ENCODE results near the gene TELO2. TPM values are rescaled to one million over a fixed set of nuclear protein-coding genes. Genes with fewer than 3 reads are reported as not detected.

Gene TELO2
- total RNA-seq, 4 donors from 2014 or later: 37.1 to 84.6 (median 45.3) TPM

GRCh38 chr16:1453316-1453715 is 39.8 kb upstream of the TELO2 start:
- no peaks in the 10 kb centered on the region for H3K4me1 ChIP-seq
- no peak overlapping the region for H3K4me3 ChIP-seq
- no peak for TF ChIP-seq EP300 (IDR thresholded peaks at IDR 0.05)
- TF ChIP-seq POLR2A (IDR thresholded peaks at IDR 0.05): no peak
- TF ChIP-seq, protein P1, sequence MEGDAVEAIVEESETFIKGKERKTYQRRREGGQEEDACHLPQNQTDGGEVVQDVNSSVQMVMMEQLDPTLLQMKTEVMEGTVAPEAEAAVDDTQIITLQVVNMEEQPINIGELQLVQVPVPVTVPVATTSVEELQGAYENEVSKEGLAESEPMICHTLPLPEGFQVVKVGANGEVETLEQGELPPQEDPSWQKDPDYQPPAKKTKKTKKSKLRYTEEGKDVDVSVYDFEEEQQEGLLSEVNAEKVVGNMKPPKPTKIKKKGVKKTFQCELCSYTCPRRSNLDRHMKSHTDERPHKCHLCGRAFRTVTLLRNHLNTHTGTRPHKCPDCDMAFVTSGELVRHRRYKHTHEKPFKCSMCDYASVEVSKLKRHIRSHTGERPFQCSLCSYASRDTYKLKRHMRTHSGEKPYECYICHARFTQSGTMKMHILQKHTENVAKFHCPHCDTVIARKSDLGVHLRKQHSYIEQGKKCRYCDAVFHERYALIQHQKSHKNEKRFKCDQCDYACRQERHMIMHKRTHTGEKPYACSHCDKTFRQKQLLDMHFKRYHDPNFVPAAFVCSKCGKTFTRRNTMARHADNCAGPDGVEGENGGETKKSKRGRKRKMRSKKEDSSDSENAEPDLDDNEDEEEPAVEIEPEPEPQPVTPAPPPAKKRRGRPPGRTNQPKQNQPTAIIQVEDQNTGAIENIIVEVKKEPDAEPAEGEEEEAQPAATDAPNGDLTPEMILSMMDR (IDR thresholded peaks at IDR 0.05): no peak
- peaks cover 0 to 100% (median 30%) of the 10 kb centered on the region in 3 donors for H3K36me3 ChIP-seq
- H3K27me3 ChIP-seq: no peaks in the 10 kb centered on the region
- H3K9me3 ChIP-seq: no peaks in the 10 kb centered on the region
- WGBS, 2 donors: 92 to 96% methylated on average over 15 to 19 of the region's 19 CpGs
- no peak overlapping the region for H3K27ac ChIP-seq
- DNase-seq (ENCODE audit: low spot score in 2 of 2): no peak

DNA sequence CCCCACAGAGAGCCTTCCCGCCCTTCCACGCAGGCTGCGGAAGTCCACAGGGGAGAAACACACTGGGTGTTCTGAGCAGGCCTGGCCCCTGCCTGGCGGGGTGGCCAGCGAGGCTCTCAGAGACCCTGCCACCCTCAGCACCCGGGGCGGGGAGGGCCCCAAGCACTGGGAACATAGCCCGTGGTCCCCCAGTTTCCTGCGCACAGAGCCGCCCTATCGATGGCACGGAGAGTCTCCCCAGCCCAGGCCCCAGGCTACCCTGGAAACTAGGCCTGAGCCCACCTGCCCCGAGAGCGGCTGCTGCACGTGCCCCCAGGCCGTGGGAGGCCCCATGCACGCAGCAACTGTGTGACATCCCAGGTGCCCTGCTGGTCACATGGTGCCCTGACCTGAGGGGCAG is 38.6 kb upstream of the TELO2 start:
- H3K9me3 ChIP-seq: no peaks in the 10 kb centered on the region
- DNase-seq (ENCODE audit: low spot score in 2 of 2): no peak
- WGBS, 2 donors: 88 to 92% methylated on average over 8 to 17 of the region's 17 CpGs
- no peaks in the 10 kb centered on the region for H3K4me1 ChIP-seq
- H3K4me3 ChIP-seq: no peak overlapping the region
- TF ChIP-seq EP300 (IDR thresholded peaks at IDR 0.05) (no peak), POLR2A (IDR thresholded peaks at IDR 0.05) (no peak)
- H3K36me3 ChIP-seq: peaks cover 0 to 96% (median 30%) of the 10 kb centered on the region in 3 donors
- H3K27ac ChIP-seq: no peak overlapping the region
- H3K27me3 ChIP-seq: no peaks in the 10 kb centered on the region

- Histone ChIP-seq H3K36me3 (peaks cover 0 to 96% (median 30%) of the 10 kb centered on the region in 3 donors), H3K4me3 (no peak overlapping the region), H3K27ac (no peak overlapping the region), H3K9me3 (no peaks in the 10 kb centered on the region), H3K27me3 (no peaks in the 10 kb centered on the region), H3K4me1 (no peaks in the 10 kb centered on the region)
- WGBS, 2 donors: 90 to 95% methylated on average over 32 to 40 of the region's 41 CpGs
- no peak for DNase-seq (ENCODE audit: low spot score in 2 of 2)
- no peak for TF ChIP-seq EP300 (IDR thresholded peaks at IDR 0.05)
- no peak for TF ChIP-seq POLR2A (IDR thresholded peaks at IDR 0.05)
- TF ChIP-seq, protein P1 (IDR thresholded peaks at IDR 0.05): no peak
These were observed 37.7 kb upstream of the TELO2 start for GRCh38 chr16:1455190-1456171.

DNA sequence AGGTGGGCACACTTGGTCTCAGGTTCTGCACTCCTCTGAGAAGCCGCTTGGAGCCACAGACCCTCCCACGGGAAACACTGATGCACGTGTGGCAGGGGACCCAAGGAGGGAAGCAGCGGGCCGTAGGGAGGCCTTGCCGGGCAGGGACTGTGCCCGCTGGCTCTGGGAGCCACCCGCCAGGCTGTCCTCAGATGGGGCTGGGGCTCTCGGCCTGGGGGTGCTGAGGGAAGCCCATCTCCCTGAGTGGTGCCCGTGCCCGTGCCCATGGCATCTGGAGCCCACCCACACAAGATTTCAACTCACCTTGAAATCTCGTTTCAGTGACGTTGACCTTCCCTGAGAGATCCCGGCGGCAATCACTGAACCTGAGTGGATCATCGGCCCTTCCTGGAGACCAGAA is 36.2 kb upstream of the TELO2 start:
- no peak overlapping the region for H3K27ac ChIP-seq

GRCh38 chr16:1457489-1458245 is 35.5 kb upstream of the TELO2 start:
- no peaks in the 10 kb centered on the region for H3K4me1 ChIP-seq
- no peaks in the 10 kb centered on the region for H3K27me3 ChIP-seq
- no peak overlapping the region for H3K27ac ChIP-seq
- no peaks in the 10 kb centered on the region for H3K9me3 ChIP-seq
- no peak overlapping the region for H3K4me3 ChIP-seq
- 88 to 91% methylated on average over 35 to 41 of the region's 42 CpGs for WGBS, 2 donors
- DNase-seq (ENCODE audit: low spot score in 2 of 2): no peak
- peaks cover 0 to 92% (median 25%) of the 10 kb centered on the region in 3 donors for H3K36me3 ChIP-seq
- TF ChIP-seq POLR2A (IDR thresholded peaks at IDR 0.05): no peak
- TF ChIP-seq, protein P1 (IDR thresholded peaks at IDR 0.05): no peak
- no peak for TF ChIP-seq EP300 (IDR thresholded peaks at IDR 0.05)

More for the DNA sequence above, 36.2 kb upstream of the TELO2 start:
- Histone ChIP-seq H3K36me3 (peaks cover 0 to 96% (median 30%) of the 10 kb centered on the region in 3 donors), H3K4me1 (no peaks in the 10 kb centered on the region), H3K27me3 (no peaks in the 10 kb centered on the region), H3K4me3 (no peak overlapping the region), H3K9me3 (no peaks in the 10 kb centered on the region)
- TF ChIP-seq, protein P1 (IDR thresholded peaks at IDR 0.05): no peak
- no peak for TF ChIP-seq EP300 (IDR thresholded peaks at IDR 0.05)
- no peak for TF ChIP-seq POLR2A (IDR thresholded peaks at IDR 0.05)
- no peak for DNase-seq (ENCODE audit: low spot score in 2 of 2)
- WGBS, 2 donors: 89 to 91% methylated on average over 16 of the region's 16 CpGs
